ENCODE measurements around the gene ZNF419.

The ZNF419 gene

DNA sequence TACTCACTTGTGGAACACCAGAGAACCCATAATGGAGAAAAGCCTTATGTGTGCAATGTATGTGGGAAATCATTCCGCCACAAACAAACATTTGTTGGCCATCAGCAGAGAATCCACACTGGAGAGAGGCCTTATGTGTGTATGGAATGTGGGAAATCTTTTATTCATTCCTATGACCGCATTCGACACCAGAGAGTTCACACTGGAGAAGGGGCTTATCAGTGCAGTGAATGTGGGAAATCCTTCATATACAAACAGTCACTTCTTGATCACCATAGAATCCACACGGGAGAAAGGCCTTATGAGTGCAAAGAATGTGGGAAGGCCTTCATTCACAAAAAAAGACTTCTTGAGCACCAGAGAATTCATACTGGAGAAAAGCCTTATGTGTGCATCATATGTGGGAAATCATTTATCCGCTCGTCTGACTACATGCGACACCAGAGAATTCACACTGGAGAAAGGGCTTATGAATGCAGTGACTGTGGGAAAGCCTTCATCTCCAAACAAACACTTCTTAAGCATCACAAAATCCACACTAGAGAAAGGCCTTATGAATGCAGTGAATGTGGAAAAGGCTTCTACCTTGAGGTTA is 50.5 kb downstream of the ZNF419 start:
- DNase-seq = no peak

Data from stimulated activated CD4-positive, alpha-beta T cell treated with anti-CD3 and anti-CD28 coated beads, Interleukin-15, amount 100 ng/mL, for 24 hours (primary cell).